Measurements from ENCODE around the gene NPNT.

Gene NPNT

GRCh38 chr4:105930698-105931097 is 35.4 kb downstream of the NPNT start:
- TF ChIP-seq CTCF (IDR thresholded peaks at IDR 0.05; ENCODE audit: low read depth, low read length), result no peak
- H3K9me3 ChIP-seq, result no peaks in the 10 kb centered on the region

GRCh38 chr4:105933083-105933482 is 37.8 kb downstream of the NPNT start:
- no peaks in the 10 kb centered on the region for H3K4me1 ChIP-seq
- H3K36me3 ChIP-seq, result no peaks in the 10 kb centered on the region
- H3K4me3 ChIP-seq (ENCODE audit: low read depth, low read length), result no peak overlapping the region
- no peaks in the 10 kb centered on the region for H3K9me3 ChIP-seq
- no peaks in the 10 kb centered on the region for H3K27me3 ChIP-seq
- DNase-seq, result no peak
- no peak for TF ChIP-seq CTCF (IDR thresholded peaks at IDR 0.05; ENCODE audit: low read depth, low read length)

More at GRCh38 chr4:105930698-105931097, 35.4 kb downstream of the NPNT start:
- no peaks in the 10 kb centered on the region for H3K4me1 ChIP-seq
- H3K27me3 ChIP-seq, result no peaks in the 10 kb centered on the region
- H3K36me3 ChIP-seq, result no peaks in the 10 kb centered on the region
- H3K4me3 ChIP-seq (ENCODE audit: low read depth, low read length), result no peak overlapping the region
- no peak for DNase-seq

- Histone ChIP-seq H3K9me3 (no peaks in the 10 kb centered on the region), H3K4me1 (no peaks in the 10 kb centered on the region), H3K36me3 (no peaks in the 10 kb centered on the region), H3K4me3 (ENCODE audit: low read depth, low read length) (no peak overlapping the region), H3K27me3 (no peaks in the 10 kb centered on the region)
- no peak for DNase-seq
- no peak for TF ChIP-seq CTCF (IDR thresholded peaks at IDR 0.05; ENCODE audit: low read depth, low read length)
Measured at GRCh38 chr4:105934386-105934785, 39.1 kb downstream of the NPNT start.

GRCh38 chr4:105936901-105937300 is 41.6 kb downstream of the NPNT start:
- no peak overlapping the region for H3K4me3 ChIP-seq (ENCODE audit: low read depth, low read length)
- no peak for DNase-seq
- TF ChIP-seq CTCF (IDR thresholded peaks at IDR 0.05; ENCODE audit: low read depth, low read length), result no peak
- H3K9me3 ChIP-seq, result no peaks in the 10 kb centered on the region
- no peaks in the 10 kb centered on the region for H3K4me1 ChIP-seq
- no peaks in the 10 kb centered on the region for H3K36me3 ChIP-seq
- no peaks in the 10 kb centered on the region for H3K27me3 ChIP-seq

GRCh38 chr4:105937759-105938158 is 42.5 kb downstream of the NPNT start:
- Histone ChIP-seq H3K4me3 (ENCODE audit: low read depth, low read length) (no peak overlapping the region), H3K9me3 (no peaks in the 10 kb centered on the region), H3K27me3 (no peaks in the 10 kb centered on the region), H3K36me3 (no peaks in the 10 kb centered on the region), H3K4me1 (no peaks in the 10 kb centered on the region)
- DNase-seq, result no peak
- no peak for TF ChIP-seq CTCF (IDR thresholded peaks at IDR 0.05; ENCODE audit: low read depth, low read length)

- Histone ChIP-seq H3K4me1 (no peaks in the 10 kb centered on the region), H3K4me3 (ENCODE audit: low read depth, low read length) (no peak overlapping the region), H3K9me3 (no peaks in the 10 kb centered on the region), H3K27me3 (no peaks in the 10 kb centered on the region), H3K36me3 (no peaks in the 10 kb centered on the region)
- TF ChIP-seq CTCF (IDR thresholded peaks at IDR 0.05; ENCODE audit: low read depth, low read length), result no peak
- no peak for DNase-seq
Measured at GRCh38 chr4:105943234-105943633, 48.0 kb downstream of the NPNT start.

Measured in BE2C (cell line).